GM19025 (cell line): Measurements from ENCODE around the gene RABL2A.
"Not testable (repeated sequence)": the region's sequence is repeated elsewhere in the genome, so short reads cannot be mapped to it uniquely, and the experiment has no call there.

ENCODE experiments used
- ATAC-seq: cut with Tn5 transposase; IDR thresholded peaks from one replicate; pipeline ENCODE4 v1.9.1; 2021; ENCODE audit warnings: mild to moderate bottlenecking, low read depth, moderate library complexity; ENCODE audit not compliant: unreplicated experiment

RABL2A gene

GRCh38 chr2:113606036-113606435 lies 21.0 kb upstream of the RABL2A start:
- not testable (repeated sequence) for ATAC-seq

- not testable (repeated sequence) for ATAC-seq
Measured at GRCh38 chr2:113609822-113610221, 17.2 kb upstream of the RABL2A start.

- not testable (repeated sequence) for ATAC-seq
Measured at GRCh38 chr2:113621002-113621401, 6.1 kb upstream of the RABL2A start.

- ATAC-seq = not testable (repeated sequence)
Measured at GRCh38 chr2:113625906-113626305, 1.2 kb upstream of the RABL2A start.

GRCh38 chr2:113632849-113633345 lies 5.8 kb downstream of the RABL2A start:
- not testable (repeated sequence) for ATAC-seq

- ATAC-seq = not testable (repeated sequence)
Measured at GRCh38 chr2:113635358-113635757, 8.3 kb downstream of the RABL2A start.

- not testable (repeated sequence) for ATAC-seq
Measured at GRCh38 chr2:113636226-113636625, 9.2 kb downstream of the RABL2A start.

- not testable (repeated sequence) for ATAC-seq
Measured at GRCh38 chr2:113638084-113638483, 11.0 kb downstream of the RABL2A start.

GRCh38 chr2:113646217-113646616 lies 19.2 kb downstream of the RABL2A start:
- ATAC-seq = not testable (repeated sequence)

- ATAC-seq = not testable (repeated sequence)
Measured at GRCh38 chr2:113650834-113651815, 24.1 kb downstream of the RABL2A start.

GRCh38 chr2:113652599-113652998 lies 25.5 kb downstream of the RABL2A start:
- ATAC-seq = not testable (repeated sequence)

GRCh38 chr2:113656031-113656624 lies 29.1 kb downstream of the RABL2A start:
- not testable (repeated sequence) for ATAC-seq

- ATAC-seq = not testable (repeated sequence)
Measured at GRCh38 chr2:113657735-113658134, 30.7 kb downstream of the RABL2A start.

- ATAC-seq = not testable (repeated sequence)
Measured at GRCh38 chr2:113663285-113664060, 36.4 kb downstream of the RABL2A start.

GRCh38 chr2:113664761-113665533 lies 37.9 kb downstream of the RABL2A start:
- not testable (repeated sequence) for ATAC-seq

- not testable (repeated sequence) for ATAC-seq
Measured at GRCh38 chr2:113669013-113669412, 41.9 kb downstream of the RABL2A start.

- no peak for ATAC-seq
Measured at GRCh38 chr2:113672326-113672932, 45.4 kb downstream of the RABL2A start.

GRCh38 chr2:113675875-113676274 lies 48.8 kb downstream of the RABL2A start:
- ATAC-seq = no peak

GRCh38 chr2:113676623-113677266 lies 49.7 kb downstream of the RABL2A start:
- ATAC-seq = no peak
